ENCODE data around the gene KCNC1. TPM values are rescaled to one million over a fixed set of nuclear protein-coding genes. Genes with fewer than 3 reads are reported as not detected.
A peak's percentile ranks its signal among the peaks of the same experiment; 100 is the strongest.

The KCNC1 gene
- total RNA-seq, 4 donors from 2014 or later = not detected

GRCh38 chr11:17770048-17770652, 35.6 kb downstream of the KCNC1 start:
- no peak for DNase-seq
- 69 to 90% methylated on average over 3 of the region's 9 CpGs for WGBS, 2 donors
- H3K27ac ChIP-seq = no peak overlapping the region
- no peaks in the 10 kb centered on the region for H3K36me3 ChIP-seq
- no peak for TF ChIP-seq POLR2A (IDR thresholded peaks at IDR 0.05)
- TF ChIP-seq, protein P1, sequence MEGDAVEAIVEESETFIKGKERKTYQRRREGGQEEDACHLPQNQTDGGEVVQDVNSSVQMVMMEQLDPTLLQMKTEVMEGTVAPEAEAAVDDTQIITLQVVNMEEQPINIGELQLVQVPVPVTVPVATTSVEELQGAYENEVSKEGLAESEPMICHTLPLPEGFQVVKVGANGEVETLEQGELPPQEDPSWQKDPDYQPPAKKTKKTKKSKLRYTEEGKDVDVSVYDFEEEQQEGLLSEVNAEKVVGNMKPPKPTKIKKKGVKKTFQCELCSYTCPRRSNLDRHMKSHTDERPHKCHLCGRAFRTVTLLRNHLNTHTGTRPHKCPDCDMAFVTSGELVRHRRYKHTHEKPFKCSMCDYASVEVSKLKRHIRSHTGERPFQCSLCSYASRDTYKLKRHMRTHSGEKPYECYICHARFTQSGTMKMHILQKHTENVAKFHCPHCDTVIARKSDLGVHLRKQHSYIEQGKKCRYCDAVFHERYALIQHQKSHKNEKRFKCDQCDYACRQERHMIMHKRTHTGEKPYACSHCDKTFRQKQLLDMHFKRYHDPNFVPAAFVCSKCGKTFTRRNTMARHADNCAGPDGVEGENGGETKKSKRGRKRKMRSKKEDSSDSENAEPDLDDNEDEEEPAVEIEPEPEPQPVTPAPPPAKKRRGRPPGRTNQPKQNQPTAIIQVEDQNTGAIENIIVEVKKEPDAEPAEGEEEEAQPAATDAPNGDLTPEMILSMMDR (IDR thresholded peaks at IDR 0.05) = peak in 1 of 6 experiments; percentile 23
- intact Hi-C loops (cut with DNase I) = no loop called here
- H3K4me1 ChIP-seq = peaks cover 0 to 5% (median 0%) of the 10 kb centered on the region in 3 donors
- H3K9me3 ChIP-seq = no peaks in the 10 kb centered on the region
- H3K4me3 ChIP-seq = no peak overlapping the region
- peaks cover 0 to 6% (median 0%) of the 10 kb centered on the region in 4 donors for H3K27me3 ChIP-seq

DNA sequence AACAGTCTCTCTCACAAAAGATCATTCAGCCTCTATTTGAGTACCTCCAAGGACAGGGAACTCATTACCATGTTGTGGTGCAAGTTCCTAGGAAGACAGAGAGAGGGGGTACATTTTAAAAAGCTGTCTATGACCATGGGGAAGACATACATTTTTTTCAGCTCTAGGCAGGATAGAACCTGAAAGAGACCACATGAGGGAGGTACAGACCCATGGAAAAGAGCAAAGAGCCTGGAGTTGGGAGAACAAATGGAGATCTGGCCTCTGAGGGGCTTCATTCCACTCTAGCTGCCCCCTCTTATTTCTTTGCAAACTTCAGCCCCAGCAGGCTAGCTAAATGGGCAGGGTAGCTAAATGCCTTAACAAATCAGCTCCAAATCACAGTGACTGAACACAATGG, 36.3 kb downstream of the KCNC1 start:
- DNase-seq = no peak
- Histone ChIP-seq H3K27ac (no peak overlapping the region), H3K27me3 (peaks cover 0 to 2% (median 0%) of the 10 kb centered on the region in 4 donors), H3K4me3 (no peak overlapping the region), H3K36me3 (no peaks in the 10 kb centered on the region), H3K9me3 (no peaks in the 10 kb centered on the region), H3K4me1 (peaks cover 0 to 5% (median 0%) of the 10 kb centered on the region in 3 donors)
- TF ChIP-seq POLR2A (IDR thresholded peaks at IDR 0.05) = no peak
- intact Hi-C loops (cut with DNase I) = no loop called here

GRCh38 chr11:17771415-17771814, 36.8 kb downstream of the KCNC1 start:
- Histone ChIP-seq H3K27ac (no peak overlapping the region), H3K9me3 (no peaks in the 10 kb centered on the region), H3K36me3 (no peaks in the 10 kb centered on the region), H3K27me3 (no peaks in the 10 kb centered on the region), H3K4me3 (no peak overlapping the region), H3K4me1 (peaks cover 0 to 5% (median 0%) of the 10 kb centered on the region in 3 donors)
- no peak for DNase-seq
- TF ChIP-seq POLR2A (IDR thresholded peaks at IDR 0.05) = no peak
- 91 to 97% methylated on average over 17 of the region's 17 CpGs for WGBS, 2 donors
- intact Hi-C loops (cut with DNase I) = no loop called here

- Histone ChIP-seq H3K4me1 (peaks cover 0 to 5% (median 0%) of the 10 kb centered on the region in 3 donors), H3K4me3 (no peak overlapping the region), H3K27me3 (no peaks in the 10 kb centered on the region), H3K36me3 (no peaks in the 10 kb centered on the region), H3K27ac (no peak overlapping the region), H3K9me3 (no peaks in the 10 kb centered on the region)
- no peak for DNase-seq
- intact Hi-C loops (cut with DNase I) = no loop called here
- TF ChIP-seq POLR2A (IDR thresholded peaks at IDR 0.05) = no peak
- TF ChIP-seq, protein P1 (IDR thresholded peaks at IDR 0.05) = no peak
- whole genome bisulfite sequencing, 2 donors = 93 to 97% methylated on average over 28 to 32 of the region's 37 CpGs
These were observed 37.3 kb downstream of the KCNC1 start for GRCh38 chr11:17771841-17772401.

DNA sequence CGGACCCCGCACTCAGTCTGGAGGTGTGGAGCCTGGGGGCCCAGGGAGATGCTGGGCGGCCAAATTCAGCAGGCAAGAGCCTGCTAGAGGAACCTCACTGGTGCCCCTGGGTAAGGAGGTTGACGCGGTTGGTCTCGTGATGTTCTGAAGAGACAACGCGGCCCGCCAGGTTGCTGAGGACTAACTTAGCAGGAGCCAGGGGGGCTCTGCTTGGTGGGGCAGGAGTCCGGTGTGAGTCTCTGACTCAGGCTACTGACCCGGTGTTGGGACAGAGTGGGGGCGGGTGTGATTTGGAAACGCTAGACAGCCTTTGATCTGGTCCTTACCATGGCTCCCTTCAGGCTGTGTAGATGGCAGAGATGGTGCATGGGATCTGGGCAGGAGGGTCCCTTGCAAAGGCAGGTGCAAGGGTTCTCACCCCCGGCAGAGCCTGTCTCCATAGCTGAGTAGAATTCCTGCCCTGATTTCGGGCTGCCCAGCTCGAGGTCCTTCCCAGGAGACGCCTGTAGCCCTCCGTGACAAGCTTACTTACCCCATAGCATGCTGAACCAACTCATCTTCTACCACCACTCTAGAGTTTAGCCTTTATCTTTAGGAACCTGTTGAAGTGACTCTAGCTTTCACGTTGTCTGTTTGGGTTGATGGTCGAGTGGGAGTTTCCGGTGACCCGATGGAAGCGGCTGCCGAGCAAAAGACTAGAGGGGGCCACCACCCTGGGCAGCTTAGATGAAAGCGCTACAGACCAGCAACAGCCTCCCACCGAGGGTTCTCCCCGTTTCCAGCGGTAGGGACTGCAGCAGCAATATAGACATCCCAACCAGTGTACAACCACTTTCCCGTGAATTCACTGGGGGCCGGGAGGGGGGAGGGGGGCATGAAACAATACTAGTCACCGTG, 38.4 kb downstream of the KCNC1 start:
- intact Hi-C loops (cut with DNase I) = no loop called here
- H3K4me1 ChIP-seq = peaks cover 0 to 5% (median 0%) of the 10 kb centered on the region in 3 donors
- DNase-seq = no peak
- H3K36me3 ChIP-seq = no peaks in the 10 kb centered on the region
- H3K27me3 ChIP-seq = no peaks in the 10 kb centered on the region
- no peaks in the 10 kb centered on the region for H3K9me3 ChIP-seq
- no peak overlapping the region for H3K4me3 ChIP-seq
- no peak for TF ChIP-seq POLR2A (IDR thresholded peaks at IDR 0.05)
- TF ChIP-seq, protein P1 (IDR thresholded peaks at IDR 0.05) = no peak
- H3K27ac ChIP-seq = no peak overlapping the region
- WGBS, 2 donors = 90 to 91% methylated on average over 11 to 13 of the region's 31 CpGs

GRCh38 chr11:17773674-17774073, 39.1 kb downstream of the KCNC1 start:
- H3K4me1 ChIP-seq = peaks cover 0 to 5% (median 0%) of the 10 kb centered on the region in 3 donors
- intact Hi-C loops (cut with DNase I) = no loop called here
- no peak overlapping the region for H3K4me3 ChIP-seq
- H3K9me3 ChIP-seq = no peaks in the 10 kb centered on the region
- no peaks in the 10 kb centered on the region for H3K27me3 ChIP-seq
- no peak for TF ChIP-seq POLR2A (IDR thresholded peaks at IDR 0.05)
- TF ChIP-seq, protein P1 (IDR thresholded peaks at IDR 0.05) = no peak
- DNase-seq = no peak
- H3K36me3 ChIP-seq = no peaks in the 10 kb centered on the region
- WGBS, 2 donors = 87 to 91% methylated on average over 6 of the region's 6 CpGs
- no peak overlapping the region for H3K27ac ChIP-seq
